Neural cell (in vitro differentiated cells): ENCODE results near the gene ARL14EPL. TPM values are rescaled to one million over a fixed set of nuclear protein-coding genes. Genes with fewer than 3 reads are reported as not detected.

Source experiments
- H2AFZ ChIP-seq: fragments of 200-600, 300-800 bp; sonication (generic), shearing (Covaris generic); 2 replicates; pipeline ENCODE4 v1.6.0; 2014; ENCODE audit warnings: low read depth, mild to moderate bottlenecking, antibody characterized with exemption, low read length, moderate library complexity
- H3F3A ChIP-seq: fragments of 200-600 bp; shearing (Covaris generic); 2 replicates; pipeline ENCODE4 v1.6.1; 2016; ENCODE audit warnings: mild to moderate bottlenecking, moderate library complexity, mixed read lengths, antibody characterized with exemption, low read length; ENCODE audit not compliant: insufficient read depth, poor library complexity, severe bottlenecking
- H3K27ac ChIP-seq: fragments of 200-600, 300-800 bp; sonication (generic), shearing (Covaris generic); 2 replicates; pipeline ENCODE4 v1.5.1; 2014; ENCODE audit warnings: mild to moderate bottlenecking, low read length, moderate library complexity
- H3K27me3 ChIP-seq: fragments of 300-800, 200-600 bp; sonication (generic), shearing (Covaris generic); 2 replicates; pipeline ENCODE4 v1.6.0; 2014; ENCODE audit warnings: mild to moderate bottlenecking, low read depth, low read length, moderate library complexity; ENCODE audit not compliant: insufficient read depth
- H3K36me3 ChIP-seq: fragments of 300-800, 200-600 bp; sonication (generic), shearing (Covaris generic); 2 replicates; pipeline ENCODE4 v1.5.1; 2014; ENCODE audit warnings: mild to moderate bottlenecking, antibody characterized with exemption, low read length, moderate library complexity; ENCODE audit not compliant: insufficient read depth
- H3K4me2 ChIP-seq: fragments of 300-800, 200-600 bp; sonication (generic), shearing (Covaris generic); 2 replicates; pipeline ENCODE4 v1.6.0; 2014; ENCODE audit warnings: mild to moderate bottlenecking, low read length
- H3K4me3 ChIP-seq: fragments of 300-800, 200-600 bp; sonication (generic), shearing (Covaris generic); 2 replicates; pipeline ENCODE4 v1.5.1; 2014; ENCODE audit warnings: mild to moderate bottlenecking, low read length, moderate library complexity
- H3K79me2 ChIP-seq: fragments of 200-600 bp; shearing (Covaris generic); replicated peaks from 2 replicates; pipeline ENCODE4 v1.6.0; 2014; ENCODE audit warnings: mild to moderate bottlenecking, low read length, moderate library complexity; ENCODE audit not compliant: insufficient read depth
- H3K9ac ChIP-seq: fragments of 300-800, 200-600 bp; sonication (generic), shearing (Covaris generic); 2 replicates; pipeline ENCODE4 v1.6.1; 2016; ENCODE audit warnings: mild to moderate bottlenecking, low read length, mixed read lengths
- H3K9me2 ChIP-seq: fragments of 200-600 bp; shearing (Covaris generic); 2 replicates; pipeline ENCODE4 v1.6.1; 2016; ENCODE audit warnings: mild to moderate bottlenecking, low read length, mixed read lengths; ENCODE audit not compliant: insufficient read depth
- H3K9me3 ChIP-seq: fragments of 200-600, 300-800 bp; sonication (generic), shearing (Covaris generic); 2 replicates; pipeline ENCODE4 v1.6.1; 2016; ENCODE audit warnings: mild to moderate bottlenecking, mixed run types, low read length, moderate library complexity, mixed read lengths
- H4K20me1 ChIP-seq: fragments of 200-600 bp; shearing (Covaris generic); 2 replicates; pipeline ENCODE4 v1.6.1; 2016; ENCODE audit warnings: mild to moderate bottlenecking, mixed run types; ENCODE audit not compliant: insufficient read depth
- CTCF ChIP-seq: fragments of 450-650 bp; IDR thresholded peaks from 2 replicates; pipeline ENCODE4 v1.5.1; 2014; ENCODE audit warnings: antibody characterized with exemption, mild to moderate bottlenecking, moderate library complexity; ENCODE audit not compliant: poor library complexity, severe bottlenecking
- EP300 ChIP-seq: fragments of 450-650 bp; conservative IDR thresholded peaks from 2 replicates; pipeline ENCODE4 v1.6.1; 2014; ENCODE audit warnings: antibody characterized with exemption, mild to moderate bottlenecking, moderate library complexity; ENCODE audit not compliant: poor library complexity, severe bottlenecking
- EZH2 ChIP-seq: fragments of 200-600, 300-800 bp; shearing (Covaris generic), sonication (generic); IDR thresholded peaks from 2 replicates; pipeline ENCODE4 v1.6.1; 2014; ENCODE audit warnings: antibody characterized with exemption, low read length, borderline replicate concordance, mild to moderate bottlenecking; ENCODE audit not compliant: insufficient read depth, poor library complexity, severe bottlenecking
- MXI1 ChIP-seq: fragments of 450-650 bp; conservative IDR thresholded peaks from 2 replicates; pipeline ENCODE4 v1.6.1; 2014; ENCODE audit warnings: antibody characterized with exemption, mild to moderate bottlenecking; ENCODE audit not compliant: poor library complexity, severe bottlenecking
- POLR2AphosphoS5 ChIP-seq: IDR thresholded peaks from 2 replicates; pipeline ENCODE4 v1.6.1; 2012
- RAD21 ChIP-seq: fragments of 450-650 bp; conservative IDR thresholded peaks from 2 replicates; pipeline ENCODE4 v1.6.1; 2014; ENCODE audit warnings: antibody characterized with exemption, mild to moderate bottlenecking, moderate library complexity
- REST ChIP-seq: IDR thresholded peaks from 2 replicates; pipeline ENCODE4 v1.6.1; 2012; ENCODE audit warnings: borderline replicate concordance
- SMC3 ChIP-seq: fragments of 450-650 bp; conservative IDR thresholded peaks from 2 replicates; pipeline ENCODE4 v1.6.1; 2014; ENCODE audit warnings: antibody characterized with exemption, mild to moderate bottlenecking, moderate library complexity; ENCODE audit not compliant: poor library complexity
- TAF1 ChIP-seq: IDR thresholded peaks from 2 replicates; pipeline ENCODE4 v1.6.1; 2012; ENCODE audit warnings: low read depth
- polyA plus RNA-seq: library from polyadenylated mRNA; depleted of rRNA; stranded (reverse); fragments of >200 nt; gene quantifications from 2 replicates; pipeline ENCODE4 v1.2.3, GENCODE V29; 2014

Gene ARL14EPL
- polyA plus RNA-seq, 1 donor from 2014 or later: 0.24 TPM

GRCh38 chr5:116013207-116013785 lies 19.0 kb upstream of the ARL14EPL start:
- Histone ChIP-seq H4K20me1 (no peaks in the 10 kb centered on the region), H3K9me3 (no peaks in the 10 kb centered on the region), H3K9ac (no peak overlapping the region), H3K9me2 (no peaks in the 10 kb centered on the region), H3K4me3 (no peak overlapping the region), H3K36me3 (no peaks in the 10 kb centered on the region), H3K27ac (no peak overlapping the region), H3K79me2 (no peaks in the 10 kb centered on the region), H3K4me2 (no peak overlapping the region), H2AFZ (no peak overlapping the region), H3F3A (no peaks in the 10 kb centered on the region), H3K27me3 (no peaks in the 10 kb centered on the region)
- TF ChIP-seq MXI1 (no peak), EZH2 (no peak), POLR2AphosphoS5 (no peak), CTCF (no peak), EP300 (no peak), RAD21 (no peak), REST (no peak), SMC3 (no peak), TAF1 (no peak)

- H4K20me1 ChIP-seq: no peaks in the 10 kb centered on the region
- H3K4me2 ChIP-seq: no peak overlapping the region
- H3K79me2 ChIP-seq: no peaks in the 10 kb centered on the region
- no peaks in the 10 kb centered on the region for H3K9me3 ChIP-seq
- no peak overlapping the region for H3K9ac ChIP-seq
- H3K36me3 ChIP-seq: no peaks in the 10 kb centered on the region
- no peak overlapping the region for H3K4me3 ChIP-seq
- TF ChIP-seq SMC3 (no peak), RAD21 (no peak), POLR2AphosphoS5 (no peak)
- H3K27ac ChIP-seq: no peak overlapping the region
- no peaks in the 10 kb centered on the region for H3K27me3 ChIP-seq
- no peaks in the 10 kb centered on the region for H3K9me2 ChIP-seq
- no peaks in the 10 kb centered on the region for H3F3A ChIP-seq
- no peak overlapping the region for H2AFZ ChIP-seq
These were observed 18.3 kb upstream of the ARL14EPL start for GRCh38 chr5:116013936-116014335.
